ENCODE results near the gene MYO16. TPM values are rescaled to one million over a fixed set of nuclear protein-coding genes. Genes with fewer than 3 reads are reported as not detected.

Gene MYO16
- total RNA-seq, 1 experiment from 2014 or later, result 0.04 TPM

GRCh38 chr13:108929532-108930206, 300.3 kb downstream of the MYO16 start:
- DNase-seq (ENCODE audit: low spot score), result peak; percentile 11

- DNase-seq (ENCODE audit: low spot score), result no peak
Measured at GRCh38 chr13:108932196-108932595, 302.8 kb downstream of the MYO16 start.

GRCh38 chr13:108933061-108933460, 303.6 kb downstream of the MYO16 start:
- DNase-seq (ENCODE audit: low spot score), result no peak

DNA sequence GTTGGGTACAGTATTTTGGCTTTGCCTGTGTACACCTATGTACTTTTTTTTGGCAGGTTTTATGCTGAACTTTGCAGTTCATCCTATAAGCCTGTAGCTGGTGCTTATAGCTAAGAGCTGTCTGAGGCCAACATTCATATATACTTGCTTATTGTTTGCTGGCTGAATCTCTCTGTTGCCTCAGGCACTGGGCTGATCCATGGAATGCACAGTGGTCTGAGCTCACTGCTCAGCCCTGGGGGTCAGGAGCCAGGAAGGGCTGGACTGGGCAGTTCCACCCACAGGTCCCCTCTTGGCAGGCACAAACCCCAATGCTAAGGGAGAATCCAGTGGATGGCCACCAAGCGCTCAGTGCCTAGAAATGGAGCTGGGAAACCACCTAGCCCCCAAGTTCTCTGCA, 308.7 kb downstream of the MYO16 start:
- no peak for DNase-seq (ENCODE audit: low spot score)

- DNase-seq (ENCODE audit: low spot score), result no peak
Measured at GRCh38 chr13:108940121-108940520, 310.7 kb downstream of the MYO16 start.

GRCh38 chr13:108943842-108944241, 314.4 kb downstream of the MYO16 start:
- DNase-seq (ENCODE audit: low spot score), result no peak

DNA sequence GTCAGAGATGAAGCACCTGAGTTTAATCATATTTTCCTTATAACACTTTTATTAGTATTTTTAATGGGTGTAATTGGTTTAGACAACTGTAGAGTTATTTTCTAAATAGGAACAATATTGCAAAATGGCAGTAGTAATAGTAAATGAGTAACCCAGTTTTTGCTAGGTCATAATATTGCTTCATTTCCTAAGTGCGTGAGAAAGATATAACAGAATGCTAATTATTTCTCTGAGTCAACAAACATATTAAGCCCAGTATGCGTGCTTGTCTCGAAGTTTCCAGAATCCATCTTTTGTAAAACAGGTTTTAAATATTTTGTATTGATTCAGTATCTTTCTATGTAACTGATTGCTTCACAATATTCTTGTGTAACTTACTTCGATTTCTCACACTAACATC, 315.3 kb downstream of the MYO16 start:
- DNase-seq (ENCODE audit: low spot score), result peak; percentile 3

DNA sequence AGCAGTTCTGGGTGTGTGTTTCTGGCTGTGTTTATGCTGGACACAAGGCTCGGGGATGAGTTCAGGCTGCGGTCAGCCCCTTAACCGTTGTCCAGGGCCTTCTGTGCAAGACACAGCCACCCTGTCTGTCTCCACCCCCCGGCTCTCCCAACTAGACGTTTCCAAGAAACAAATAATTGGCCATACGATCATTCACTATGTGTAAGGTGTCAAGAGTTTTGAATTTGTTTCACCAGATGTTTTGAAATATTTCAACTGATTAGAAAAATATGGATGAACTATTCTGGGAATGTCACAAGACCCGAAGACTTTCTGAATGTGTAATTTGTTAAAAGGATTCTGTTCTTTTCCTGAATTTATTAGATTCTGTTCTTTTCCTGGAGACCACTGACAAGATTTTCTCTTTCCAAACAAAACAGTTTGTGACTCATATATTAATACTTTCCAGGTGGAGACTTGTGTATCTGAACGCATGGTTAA, 318.2 kb downstream of the MYO16 start:
- DNase-seq (ENCODE audit: low spot score), result no peak

DNA sequence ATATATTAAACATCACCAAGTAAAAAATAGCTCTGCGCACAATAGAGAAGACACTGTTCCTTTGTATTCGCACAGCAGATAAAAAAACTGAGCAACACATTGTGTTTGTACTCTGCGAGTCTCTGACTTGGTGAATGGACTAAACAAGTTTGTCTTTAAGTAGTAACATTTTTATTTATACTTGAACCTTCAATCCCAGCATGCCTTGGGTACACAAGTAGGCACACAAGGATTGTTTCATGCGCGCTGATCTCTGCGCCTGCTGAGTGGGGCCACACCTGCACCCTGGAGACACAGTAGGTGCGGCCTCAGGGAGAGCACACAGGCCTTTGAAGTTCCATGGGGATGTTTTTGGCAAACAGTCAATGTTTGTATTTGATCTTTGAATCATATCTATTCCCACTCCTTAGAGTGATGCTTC, 318.9 kb downstream of the MYO16 start:
- no peak for DNase-seq (ENCODE audit: low spot score)

DNA sequence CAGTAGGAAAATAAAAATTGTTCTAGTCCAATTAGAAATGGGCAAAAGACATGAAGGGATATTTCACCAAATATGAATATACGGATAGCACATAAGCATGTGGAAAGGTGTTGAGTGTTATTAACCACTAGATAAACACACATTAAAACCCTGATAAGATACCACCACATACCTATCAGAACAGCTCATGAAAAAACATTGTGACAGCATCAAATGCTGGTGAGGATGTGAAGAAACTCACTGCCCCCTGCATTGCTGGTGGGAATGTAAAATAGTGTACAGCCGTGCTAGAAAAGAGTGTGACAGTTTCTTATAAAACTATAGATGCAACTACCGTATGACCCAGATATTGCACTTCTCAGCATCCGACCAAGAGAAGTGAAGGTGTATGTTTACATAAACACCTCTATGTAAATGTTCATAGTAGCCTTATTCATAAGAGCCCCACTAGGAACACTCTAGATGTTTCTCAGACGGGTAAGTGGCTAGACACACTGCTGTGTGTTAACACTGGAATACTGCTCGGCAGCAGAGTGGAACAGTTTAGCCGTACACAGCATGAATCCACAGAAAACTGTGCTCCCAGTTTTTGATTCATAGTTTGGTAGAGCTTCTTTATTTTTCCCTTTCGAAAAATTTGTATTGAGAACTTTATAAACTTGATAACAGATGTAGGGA, 321.1 kb downstream of the MYO16 start:
- no peak for DNase-seq (ENCODE audit: low spot score)

DNA sequence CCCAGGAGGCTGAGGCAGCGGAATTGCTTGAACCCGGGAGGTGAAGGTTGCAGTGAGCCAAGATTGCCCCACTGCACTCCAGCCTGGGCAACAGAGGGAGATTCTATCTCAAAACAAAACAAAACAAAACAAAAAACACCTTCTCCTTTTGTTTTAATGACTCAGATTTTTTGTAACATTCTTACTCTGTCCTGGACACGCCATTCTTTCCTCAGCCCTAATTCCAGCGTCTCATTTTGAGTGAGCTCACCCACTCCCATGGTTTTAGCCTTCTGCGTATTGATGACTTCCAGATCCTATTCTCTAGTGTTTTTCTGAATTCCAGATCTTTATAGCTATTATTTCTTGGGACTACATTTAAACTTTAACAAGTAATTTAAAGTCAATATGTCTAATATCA, 326.3 kb downstream of the MYO16 start:
- no peak for DNase-seq (ENCODE audit: low spot score)

GRCh38 chr13:108957369-108958012, 328.1 kb downstream of the MYO16 start:
- DNase-seq (ENCODE audit: low spot score), result peak; percentile 27

DNA sequence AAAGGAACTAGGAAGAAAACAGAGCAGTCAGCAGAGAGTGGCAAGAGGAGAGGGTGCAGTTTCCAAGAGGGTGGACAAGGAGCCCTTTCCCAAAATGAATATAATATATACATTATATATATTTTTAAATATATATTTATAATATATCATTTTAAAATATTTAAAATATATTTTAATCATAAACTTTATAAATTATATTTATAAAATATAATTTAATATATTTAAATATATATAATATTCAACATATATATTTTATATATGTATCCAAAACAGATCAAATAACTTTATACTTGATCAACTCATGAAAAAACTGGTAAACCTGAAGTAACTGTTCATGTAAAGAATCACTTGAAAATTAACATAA, 328.6 kb downstream of the MYO16 start:
- no peak for DNase-seq (ENCODE audit: low spot score)

GRCh38 chr13:108959234-108959633, 329.8 kb downstream of the MYO16 start:
- no peak for DNase-seq (ENCODE audit: low spot score)

DNA sequence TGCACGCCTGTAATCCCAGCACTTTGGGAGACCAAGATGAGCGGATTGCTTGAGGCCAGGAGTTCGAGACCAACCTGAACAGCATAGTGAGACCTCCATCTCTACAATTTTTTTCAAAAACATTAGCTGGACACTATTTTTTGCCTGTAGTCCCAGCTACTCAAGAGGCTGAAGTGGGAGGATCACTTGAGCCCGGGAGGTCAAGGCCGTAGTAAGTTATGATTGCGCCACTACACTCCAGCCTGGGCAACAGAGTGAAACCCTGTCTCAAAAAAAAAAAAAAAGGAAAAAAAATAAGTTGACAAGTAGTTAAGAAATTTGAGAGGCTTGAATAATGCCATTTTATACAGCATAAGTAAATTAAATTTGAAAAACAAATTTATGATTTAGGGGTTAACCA, 330.6 kb downstream of the MYO16 start:
- DNase-seq (ENCODE audit: low spot score), result no peak

- DNase-seq (ENCODE audit: low spot score), result peak; percentile 37
Measured at GRCh38 chr13:108961542-108962125, 332.2 kb downstream of the MYO16 start.

- no peak for DNase-seq (ENCODE audit: low spot score)
Measured at GRCh38 chr13:108962654-108963053, 333.2 kb downstream of the MYO16 start.

DNA sequence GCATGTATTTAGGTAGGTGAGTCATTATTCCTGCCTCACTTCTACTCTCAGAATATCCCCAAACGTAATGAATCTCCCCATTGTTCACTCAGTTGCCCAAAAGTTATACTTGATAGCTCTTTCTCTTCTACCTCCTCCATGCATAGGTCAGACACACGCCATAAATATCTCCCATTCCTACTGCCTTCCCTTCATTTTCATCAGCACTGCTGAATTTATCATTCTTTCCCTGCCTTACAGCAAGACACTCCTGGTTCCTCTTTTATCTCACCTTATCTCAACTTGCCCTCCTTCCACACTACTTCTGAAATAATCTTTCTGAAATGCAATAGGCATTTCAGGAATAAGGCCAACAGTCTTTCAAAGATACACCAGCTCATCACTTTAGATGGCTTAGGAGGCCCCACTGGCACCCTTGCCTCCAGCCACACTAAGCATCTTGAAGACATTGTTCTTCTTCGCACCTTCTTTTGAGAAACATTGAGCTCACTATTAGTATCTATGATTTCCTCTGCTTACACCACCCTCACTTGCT, 333.9 kb downstream of the MYO16 start:
- DNase-seq (ENCODE audit: low spot score), result no peak

GRCh38 chr13:108963846-108964600, 334.6 kb downstream of the MYO16 start:
- DNase-seq (ENCODE audit: low spot score), result no peak

DNA sequence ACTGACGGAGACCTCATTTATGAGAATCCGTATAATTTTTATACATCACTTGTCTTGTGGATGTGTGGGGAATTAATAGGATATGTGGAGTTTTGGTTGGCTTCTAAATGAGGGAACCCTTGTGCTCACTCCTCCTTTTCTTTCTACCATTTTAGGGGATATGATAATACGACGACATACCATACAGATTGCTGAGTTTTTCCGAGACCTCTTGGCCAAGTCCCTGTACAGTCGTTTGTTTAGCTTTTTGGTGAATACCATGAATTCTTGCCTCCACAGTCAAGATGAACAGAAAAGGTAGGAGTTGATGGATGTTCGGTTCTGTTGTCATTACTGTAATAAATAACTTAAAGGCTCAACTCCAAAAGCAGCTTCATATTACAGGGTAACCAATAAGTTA, 335.2 kb downstream of the MYO16 start:
- no peak for DNase-seq (ENCODE audit: low spot score)

GRCh38 chr13:108967371-108967770, 338.0 kb downstream of the MYO16 start:
- no peak for DNase-seq (ENCODE audit: low spot score)

DNA sequence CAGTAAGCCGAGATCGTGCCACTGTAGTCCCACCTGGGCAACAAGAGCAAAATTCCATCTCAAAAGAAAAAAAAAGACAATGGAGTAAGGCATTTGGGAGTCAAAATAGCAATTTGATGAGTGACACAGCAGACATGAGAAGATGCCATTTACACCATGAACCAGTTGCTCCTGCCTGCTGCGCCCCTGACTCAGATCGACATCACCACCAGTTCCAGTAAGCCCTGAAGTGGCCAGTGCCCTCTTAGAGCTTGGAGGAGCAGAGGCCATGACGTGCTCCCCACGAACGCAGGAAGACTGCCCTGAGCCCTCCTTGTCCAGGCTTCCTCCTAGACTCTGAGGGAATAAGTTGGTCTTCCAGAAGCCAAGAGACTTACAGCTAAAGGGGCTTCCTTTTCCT, 339.2 kb downstream of the MYO16 start:
- no peak for DNase-seq (ENCODE audit: low spot score)

All from H4 (cell line).